HepG2 (cell line): Measurements from ENCODE around the gene PPM1M. TPM values are rescaled to one million over a fixed set of nuclear protein-coding genes. Genes with fewer than 3 reads are reported as not detected.

Experiments
- ATM ChIP-seq: fragments of 450-650 bp; IDR thresholded peaks from 2 replicates; pipeline ENCODE4 v1.7.1; 2017; ENCODE audit warnings: mild to moderate bottlenecking, borderline replicate concordance
- CBFB ChIP-seq: sonication (generic); formaldehyde crosslinking; IDR thresholded peaks from 2 replicates; pipeline ENCODE4 v1.4.0; 2020; ENCODE audit warnings: missing genetic modification reagents
- CEBPB ChIP-seq: IDR thresholded peaks from 2 replicates; pipeline ENCODE4 v1.6.1; 2011; ENCODE audit warnings: low read depth, low read length, improper control_type of control experiment, borderline replicate concordance
- DPF2 ChIP-seq: sonication (generic); formaldehyde crosslinking; IDR thresholded peaks from 2 replicates; pipeline ENCODE4 v1.4.0; 2020; ENCODE audit warnings: mild to moderate bottlenecking, low read depth, missing genetic modification reagents, borderline replicate concordance
- FOXJ3 ChIP-seq: sonication (generic); formaldehyde crosslinking; IDR thresholded peaks from 2 replicates; pipeline ENCODE4 v1.4.0; 2020; ENCODE audit warnings: missing genetic modification reagents, mild to moderate bottlenecking, borderline replicate concordance
- HDAC2 ChIP-seq: sonication (generic); formaldehyde crosslinking; IDR thresholded peaks from 2 replicates; pipeline ENCODE4 v1.4.0; 2020; ENCODE audit warnings: missing genetic modification reagents
- MAZ ChIP-seq, 2 experiments: sonication (generic) in 1 of 2; formaldehyde crosslinking in 1 of 2; IDR thresholded peaks; 2 replicates each; pipeline versions ENCODE4 v1.5.0 to v1.6.1; 2012 to 2020; ENCODE audit warnings: low read depth in 2 of 2, mild to moderate bottlenecking in 2 of 2, borderline replicate concordance in 1 of 2, improper control_type of control experiment in 1 of 2, low read length in 1 of 2, missing genetic modification reagents in 1 of 2, moderate library complexity in 1 of 2
- MXD4 ChIP-seq: IDR thresholded peaks from 2 replicates; pipeline ENCODE4 v1.6.1; 2016; ENCODE audit warnings: mild to moderate bottlenecking, missing biosample characterization, missing genetic modification reagents
- NFIC ChIP-seq: IDR thresholded peaks from 2 replicates; pipeline ENCODE4 v1.6.1; 2012; ENCODE audit warnings: mild to moderate bottlenecking, low read length, inconsistent platforms
- SRF ChIP-seq: IDR thresholded peaks from 2 replicates; pipeline ENCODE4 v1.6.1; 2011; ENCODE audit warnings: mild to moderate bottlenecking, low read depth, low read length, moderate library complexity
- SUZ12 ChIP-seq: fragments of 150-350 bp; IDR thresholded peaks from 2 replicates; pipeline ENCODE4 v1.6.1; 2014; ENCODE audit warnings: low read depth, low read length
- TBX2 ChIP-seq: sonication (generic); formaldehyde crosslinking; IDR thresholded peaks from 2 replicates; pipeline ENCODE4 v1.5.0; 2020; ENCODE audit warnings: missing genetic modification reagents, mild to moderate bottlenecking, borderline replicate concordance
- THAP11 ChIP-seq: IDR thresholded peaks from 2 replicates; pipeline ENCODE4 v1.6.1; 2016; ENCODE audit warnings: missing biosample characterization, missing genetic modification reagents
- ZBTB20 ChIP-seq: sonication (generic); formaldehyde crosslinking; IDR thresholded peaks from 2 replicates; pipeline ENCODE4 v1.8.1; 2023; ENCODE audit warnings: missing genetic modification reagents, low read depth, mild to moderate bottlenecking, borderline replicate concordance
- ZNF136 ChIP-seq: sonication (generic); formaldehyde crosslinking; IDR thresholded peaks from 2 replicates; pipeline ENCODE4 v1.8.1; 2022; ENCODE audit warnings: low read depth, mild to moderate bottlenecking, moderate library complexity, missing genetic modification reagents
- ZNF20 ChIP-seq: sonication (generic); formaldehyde crosslinking; IDR thresholded peaks from 2 replicates; pipeline ENCODE4 v1.4.0; 2020; ENCODE audit warnings: mild to moderate bottlenecking, moderate library complexity, missing genetic modification reagents
- ZNF747 ChIP-seq: sonication (generic); formaldehyde crosslinking; IDR thresholded peaks from 2 replicates; pipeline ENCODE4 v1.8.1; 2023; ENCODE audit warnings: missing genetic modification reagents, mild to moderate bottlenecking, borderline replicate concordance
- ZNF788 ChIP-seq: sonication (generic); formaldehyde crosslinking; IDR thresholded peaks from 2 replicates; pipeline ENCODE4 v1.5.0; 2020; ENCODE audit warnings: mild to moderate bottlenecking, missing genetic modification reagents, borderline replicate concordance
- polyA plus RNA-seq, 8 experiments: library from polyadenylated mRNA; depleted of rRNA in 3 of 8; stranded (reverse) in 7 of 8; unstranded in 1 of 8; fragments of >200 nt; fragmentation: Illumina TruSeq in 4 of 8; extraction: Trizol in 4 of 8; gene quantifications; 2 replicates each; pipeline versions ENCODE4 v1.2.1 to v1.2.3, GENCODE V29; 2011 to 2016; ENCODE audit warnings: low read depth in 4 of 8, missing spikeins in 1 of 8, mixed read lengths in 1 of 8; ENCODE audit not compliant: insufficient read depth in 1 of 8
- total RNA-seq, 5 experiments: library from RNA; depleted of rRNA; stranded (reverse); fragments of >200 nt; fragmentation: Illumina TruSeq; extraction: Trizol; gene quantifications; 2 replicates each; pipeline ENCODE4 v1.2.3, GENCODE V29; 2016; ENCODE audit warnings: low read depth in 1 of 5
- TF ChIP-seq, protein P1 (sequence below): IDR thresholded peaks from 2 replicates; pipeline ENCODE4 v1.6.1; 2016; ENCODE audit warnings: low read depth, missing genetic modification reagents, missing compliant biosample characterization
- TF ChIP-seq, protein P2 (sequence below): IDR thresholded peaks from 2 replicates; pipeline ENCODE4 v1.6.1; 2018; ENCODE audit warnings: missing genetic modification reagents
- TF ChIP-seq, protein P3 (sequence below): IDR thresholded peaks from 2 replicates; pipeline ENCODE4 v1.6.1; 2016; ENCODE audit warnings: missing genetic modification reagents, missing compliant biosample characterization
- TF ChIP-seq, protein P4 (sequence below): IDR thresholded peaks from 2 replicates; pipeline ENCODE4 v1.6.1; 2016; ENCODE audit warnings: missing compliant biosample characterization, missing genetic modification reagents, borderline replicate concordance

The PPM1M gene
- total and polyA plus RNA-seq, 2 of the 13 experiments (the other 11 are each of a cell fraction or from before 2014, with no cell fraction given): 2.5 to 5.9 TPM

DNA sequence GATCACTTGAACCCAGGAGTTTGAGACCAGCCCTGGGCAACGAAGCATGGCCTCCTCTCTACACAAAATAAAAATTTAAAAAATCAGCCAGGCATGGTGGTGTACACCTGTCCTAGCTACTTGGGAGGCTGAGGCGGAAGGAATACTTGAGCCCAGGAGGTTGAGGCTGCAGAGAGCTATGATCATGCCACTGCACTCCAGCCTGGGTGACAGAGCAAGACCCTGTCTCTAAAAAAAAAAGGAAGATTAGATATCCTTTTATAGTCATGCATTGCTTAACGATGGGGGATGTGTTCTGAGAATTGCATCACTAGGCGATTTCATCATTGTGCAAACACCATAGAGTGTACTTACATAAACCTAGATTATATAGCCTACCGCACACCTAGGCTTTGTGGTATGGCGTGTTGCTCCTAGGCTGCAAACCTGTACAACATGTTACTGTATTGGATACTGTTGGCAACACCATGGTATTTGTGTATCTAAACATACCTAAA lies 35.0 kb upstream of the PPM1M start (continued):
- TF ChIP-seq, protein P1, sequence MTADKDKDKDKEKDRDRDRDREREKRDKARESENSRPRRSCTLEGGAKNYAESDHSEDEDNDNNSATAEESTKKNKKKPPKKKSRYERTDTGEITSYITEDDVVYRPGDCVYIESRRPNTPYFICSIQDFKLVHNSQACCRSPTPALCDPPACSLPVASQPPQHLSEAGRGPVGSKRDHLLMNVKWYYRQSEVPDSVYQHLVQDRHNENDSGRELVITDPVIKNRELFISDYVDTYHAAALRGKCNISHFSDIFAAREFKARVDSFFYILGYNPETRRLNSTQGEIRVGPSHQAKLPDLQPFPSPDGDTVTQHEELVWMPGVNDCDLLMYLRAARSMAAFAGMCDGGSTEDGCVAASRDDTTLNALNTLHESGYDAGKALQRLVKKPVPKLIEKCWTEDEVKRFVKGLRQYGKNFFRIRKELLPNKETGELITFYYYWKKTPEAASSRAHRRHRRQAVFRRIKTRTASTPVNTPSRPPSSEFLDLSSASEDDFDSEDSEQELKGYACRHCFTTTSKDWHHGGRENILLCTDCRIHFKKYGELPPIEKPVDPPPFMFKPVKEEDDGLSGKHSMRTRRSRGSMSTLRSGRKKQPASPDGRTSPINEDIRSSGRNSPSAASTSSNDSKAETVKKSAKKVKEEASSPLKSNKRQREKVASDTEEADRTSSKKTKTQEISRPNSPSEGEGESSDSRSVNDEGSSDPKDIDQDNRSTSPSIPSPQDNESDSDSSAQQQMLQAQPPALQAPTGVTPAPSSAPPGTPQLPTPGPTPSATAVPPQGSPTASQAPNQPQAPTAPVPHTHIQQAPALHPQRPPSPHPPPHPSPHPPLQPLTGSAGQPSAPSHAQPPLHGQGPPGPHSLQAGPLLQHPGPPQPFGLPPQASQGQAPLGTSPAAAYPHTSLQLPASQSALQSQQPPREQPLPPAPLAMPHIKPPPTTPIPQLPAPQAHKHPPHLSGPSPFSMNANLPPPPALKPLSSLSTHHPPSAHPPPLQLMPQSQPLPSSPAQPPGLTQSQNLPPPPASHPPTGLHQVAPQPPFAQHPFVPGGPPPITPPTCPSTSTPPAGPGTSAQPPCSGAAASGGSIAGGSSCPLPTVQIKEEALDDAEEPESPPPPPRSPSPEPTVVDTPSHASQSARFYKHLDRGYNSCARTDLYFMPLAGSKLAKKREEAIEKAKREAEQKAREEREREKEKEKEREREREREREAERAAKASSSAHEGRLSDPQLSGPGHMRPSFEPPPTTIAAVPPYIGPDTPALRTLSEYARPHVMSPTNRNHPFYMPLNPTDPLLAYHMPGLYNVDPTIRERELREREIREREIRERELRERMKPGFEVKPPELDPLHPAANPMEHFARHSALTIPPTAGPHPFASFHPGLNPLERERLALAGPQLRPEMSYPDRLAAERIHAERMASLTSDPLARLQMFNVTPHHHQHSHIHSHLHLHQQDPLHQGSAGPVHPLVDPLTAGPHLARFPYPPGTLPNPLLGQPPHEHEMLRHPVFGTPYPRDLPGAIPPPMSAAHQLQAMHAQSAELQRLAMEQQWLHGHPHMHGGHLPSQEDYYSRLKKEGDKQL: peak; percentile 85; the same call in 1 of the 2 replicates
- TF ChIP-seq TBX2 (peak; percentile 66; the same call in 1 of the 2 replicates), ZNF20 (CRISPR knock-in tag) (no peak), CBFB (CRISPR knock-in tag) (peak; percentile 56; the same call in 1 of the 2 replicates), SUZ12 (no peak), HDAC2 (CRISPR knock-in tag) (peak; percentile 96), ZBTB20 (CRISPR knock-in tag) (peak; percentile 93; the same call in 1 of the 2 replicates), ZNF788 (CRISPR knock-in tag) (0 out of 2 replicates have a peak, but pooled peaks have one; percentile 52), ZNF747 (peak; percentile 71; the same call in 1 of the 2 replicates), NFIC (peak; percentile 79), MAZ (IDR thresholded peaks at IDR 0.05; ENCODE audit: borderline replicate concordance, low read depth, low read length) (no peak), MAZ (CRISPR knock-in tag; IDR thresholded peaks at IDR 0.05; ENCODE audit: low read depth) (0 out of 2 replicates have a peak, but pooled peaks have one; percentile 21), THAP11 (CRISPR knock-in tag) (peak; percentile 83), CEBPB (peak; percentile 99), DPF2 (peak; percentile 96), SRF (peak; percentile 98), MXD4 (no peak), FOXJ3 (CRISPR knock-in tag) (peak; percentile 94), ZNF136 (CRISPR knock-in tag) (0 out of 2 replicates have a peak, but pooled peaks have one; percentile 63), ATM (peak; percentile 95; the same call in 1 of the 2 replicates)
- TF ChIP-seq, protein P2, sequence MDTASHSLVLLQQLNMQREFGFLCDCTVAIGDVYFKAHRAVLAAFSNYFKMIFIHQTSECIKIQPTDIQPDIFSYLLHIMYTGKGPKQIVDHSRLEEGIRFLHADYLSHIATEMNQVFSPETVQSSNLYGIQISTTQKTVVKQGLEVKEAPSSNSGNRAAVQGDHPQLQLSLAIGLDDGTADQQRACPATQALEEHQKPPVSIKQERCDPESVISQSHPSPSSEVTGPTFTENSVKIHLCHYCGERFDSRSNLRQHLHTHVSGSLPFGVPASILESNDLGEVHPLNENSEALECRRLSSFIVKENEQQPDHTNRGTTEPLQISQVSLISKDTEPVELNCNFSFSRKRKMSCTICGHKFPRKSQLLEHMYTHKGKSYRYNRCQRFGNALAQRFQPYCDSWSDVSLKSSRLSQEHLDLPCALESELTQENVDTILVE: peak; percentile 96
- TF ChIP-seq, protein P3, sequence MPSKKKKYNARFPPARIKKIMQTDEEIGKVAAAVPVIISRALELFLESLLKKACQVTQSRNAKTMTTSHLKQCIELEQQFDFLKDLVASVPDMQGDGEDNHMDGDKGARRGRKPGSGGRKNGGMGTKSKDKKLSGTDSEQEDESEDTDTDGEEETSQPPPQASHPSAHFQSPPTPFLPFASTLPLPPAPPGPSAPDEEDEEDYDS (CRISPR knock-in tag): peak; percentile 57; the same call in 1 of the 2 replicates
- TF ChIP-seq, protein P4, sequence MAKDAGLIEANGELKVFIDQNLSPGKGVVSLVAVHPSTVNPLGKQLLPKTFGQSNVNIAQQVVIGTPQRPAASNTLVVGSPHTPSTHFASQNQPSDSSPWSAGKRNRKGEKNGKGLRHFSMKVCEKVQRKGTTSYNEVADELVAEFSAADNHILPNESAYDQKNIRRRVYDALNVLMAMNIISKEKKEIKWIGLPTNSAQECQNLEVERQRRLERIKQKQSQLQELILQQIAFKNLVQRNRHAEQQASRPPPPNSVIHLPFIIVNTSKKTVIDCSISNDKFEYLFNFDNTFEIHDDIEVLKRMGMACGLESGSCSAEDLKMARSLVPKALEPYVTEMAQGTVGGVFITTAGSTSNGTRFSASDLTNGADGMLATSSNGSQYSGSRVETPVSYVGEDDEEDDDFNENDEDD (CRISPR knock-in tag): peak; percentile 36; the same call in 1 of the 2 replicates
